CD4-positive, alpha-beta T cell treated with Interleukin-15 for 4 hours (primary cell): Measurements from ENCODE around the gene ADAMTS9.

Experiments used
- DNase-seq: peaks from one replicate; pipeline ENCODE4 v3.0.0-alpha.2; 2020; ENCODE audit warnings: low spot score

Gene ADAMTS9

GRCh38 chr3:64685331-64685799 lies 2.4 kb downstream of the ADAMTS9 start:
- no peak for DNase-seq

- DNase-seq = no peak
Observed at GRCh38 chr3:64684715-64685261, 3.0 kb downstream of the ADAMTS9 start.

GRCh38 chr3:64681827-64682226 lies 6.0 kb downstream of the ADAMTS9 start:
- DNase-seq = no peak

GRCh38 chr3:64681015-64681414 lies 6.8 kb downstream of the ADAMTS9 start:
- no peak for DNase-seq

- no peak for DNase-seq
Observed at GRCh38 chr3:64680334-64680733, 7.5 kb downstream of the ADAMTS9 start.

GRCh38 chr3:64677961-64678716 lies 9.7 kb downstream of the ADAMTS9 start:
- no peak for DNase-seq

GRCh38 chr3:64676831-64677230 lies 11.0 kb downstream of the ADAMTS9 start:
- DNase-seq = no peak

- DNase-seq = no peak
Observed at GRCh38 chr3:64675687-64676247, 12.0 kb downstream of the ADAMTS9 start.

- DNase-seq = no peak
Observed at GRCh38 chr3:64674591-64675076, 13.2 kb downstream of the ADAMTS9 start.

GRCh38 chr3:64673159-64673715 lies 14.6 kb downstream of the ADAMTS9 start:
- DNase-seq = no peak

- DNase-seq = no peak
Observed at GRCh38 chr3:64668582-64669510, 19.0 kb downstream of the ADAMTS9 start.

- no peak for DNase-seq
Observed at GRCh38 chr3:64667887-64668581, 19.8 kb downstream of the ADAMTS9 start.

GRCh38 chr3:64667138-64667537 lies 20.7 kb downstream of the ADAMTS9 start:
- DNase-seq = no peak

GRCh38 chr3:64666171-64666588 lies 21.6 kb downstream of the ADAMTS9 start:
- DNase-seq = no peak

- no peak for DNase-seq
Observed at GRCh38 chr3:64664397-64664796, 23.4 kb downstream of the ADAMTS9 start.

GRCh38 chr3:64659617-64659978 lies 28.2 kb downstream of the ADAMTS9 start:
- no peak for DNase-seq

GRCh38 chr3:64658001-64658400 lies 29.8 kb downstream of the ADAMTS9 start:
- DNase-seq = no peak

GRCh38 chr3:64656544-64656943 lies 31.3 kb downstream of the ADAMTS9 start:
- no peak for DNase-seq

GRCh38 chr3:64655160-64655559 lies 32.6 kb downstream of the ADAMTS9 start:
- DNase-seq = no peak

GRCh38 chr3:64654013-64654412 lies 33.8 kb downstream of the ADAMTS9 start:
- no peak for DNase-seq

- no peak for DNase-seq
Observed at GRCh38 chr3:64653101-64653500, 34.7 kb downstream of the ADAMTS9 start.
